ENCODE data around the gene DEFB131B.

The DEFB131B gene

GRCh38 chr11:71931245-71931602 lies 53.0 kb downstream of the DEFB131B start:
- DNase-seq (ENCODE audit: extremely low read depth, low read depth): no peak
- no peak overlapping the region for H3K4me3 ChIP-seq (replicated peaks; ENCODE audit: low read depth, low read length)
- TF ChIP-seq CTCF (IDR thresholded peaks at IDR 0.05; ENCODE audit: low read depth, low read length, missing control alignments): no peak

GRCh38 chr11:71933141-71933933 lies 55.1 kb downstream of the DEFB131B start:
- H3K4me3 ChIP-seq (replicated peaks; ENCODE audit: low read depth, low read length): no peak overlapping the region
- no peak for TF ChIP-seq CTCF (IDR thresholded peaks at IDR 0.05; ENCODE audit: low read depth, low read length, missing control alignments)
- DNase-seq (ENCODE audit: extremely low read depth, low read depth): no peak

Data from HFF-Myc (cell line).